K562 (cell line): ENCODE measurements around the gene ASIC3. TPM values are rescaled to one million over a fixed set of nuclear protein-coding genes. Genes with fewer than 3 reads are reported as not detected.

ENCODE experiments used
- ASH1L ChIP-seq: fragments of 450-650 bp; IDR thresholded peaks from 2 replicates; pipeline ENCODE4 v1.6.1; 2018; ENCODE audit warnings: borderline replicate concordance, mild to moderate bottlenecking, low read depth; ENCODE audit not compliant: partially characterized antibody
- ETS2 ChIP-seq: IDR thresholded peaks from 2 replicates; pipeline ENCODE4 v1.6.1; 2016; ENCODE audit warnings: borderline replicate concordance, missing genetic modification characterization, mild to moderate bottlenecking, moderate library complexity, missing compliant biosample characterization; ENCODE audit not compliant: poor library complexity, severe bottlenecking
- FOXJ2 ChIP-seq: fragments of 200-800 bp; sonication (Bioruptor generic); IDR thresholded peaks from 2 replicates; pipeline ENCODE4 v1.6.1; 2016; ENCODE audit warnings: missing genetic modification characterization, missing compliant biosample characterization
- FOXK1 ChIP-seq: sonication (generic); formaldehyde crosslinking; IDR thresholded peaks from 2 replicates; pipeline ENCODE4 v1.8.0; 2022; ENCODE audit warnings: missing genetic modification reagents, mild to moderate bottlenecking, borderline replicate concordance
- FOXP4 ChIP-seq: sonication (generic); formaldehyde crosslinking; IDR thresholded peaks from 2 replicates; pipeline ENCODE4 v1.8.0; 2022; ENCODE audit warnings: mild to moderate bottlenecking, missing genetic modification reagents, borderline replicate concordance
- GMEB1 ChIP-seq: fragments of 250-450 bp; sonication (Bioruptor Pico); IDR thresholded peaks from 2 replicates; pipeline ENCODE4 v1.4.0; 2020; ENCODE audit warnings: mild to moderate bottlenecking
- MXI1 ChIP-seq: IDR thresholded peaks from 2 replicates; pipeline ENCODE4 v1.6.1; 2011; ENCODE audit warnings: low read depth, mild to moderate bottlenecking, improper control_type of control experiment, low read length
- RBM22 ChIP-seq: fragments of 200-400 bp; formaldehyde crosslinking; IDR thresholded peaks from 2 replicates; pipeline ENCODE4 v1.6.1; 2018; ENCODE audit warnings: low read length, low read depth; ENCODE audit not compliant: poor library complexity, severe bottlenecking
- RBM25 ChIP-seq: fragments of 200-400 bp; formaldehyde crosslinking; IDR thresholded peaks from 2 replicates; pipeline ENCODE4 v1.6.1; 2018; ENCODE audit warnings: low read length, low read depth, moderate library complexity; ENCODE audit not compliant: severe bottlenecking
- SMARCB1 ChIP-seq: IDR thresholded peaks from 2 replicates; pipeline ENCODE4 v1.6.1; 2011; ENCODE audit warnings: improper control_type of control experiment, low read depth; ENCODE audit not compliant: insufficient read length
- SNRNP70 ChIP-seq: fragments of 200-400 bp; formaldehyde crosslinking; optimal IDR thresholded peaks from 2 replicates; pipeline ENCODE3; 2017; ENCODE audit warnings: low read depth, low read length
- SOX6 ChIP-seq: fragments of 450-650 bp; IDR thresholded peaks from 2 replicates; pipeline ENCODE4 v1.6.1; 2014; ENCODE audit warnings: mild to moderate bottlenecking
- THAP12 ChIP-seq: fragments of 250-450 bp; sonication (Bioruptor Pico); IDR thresholded peaks from 2 replicates; pipeline ENCODE4 v1.9.0; 2021; ENCODE audit warnings: mild to moderate bottlenecking, inconsistent platforms
- ZBTB7A ChIP-seq: IDR thresholded peaks from 2 replicates; pipeline ENCODE4 v1.6.1; 2011; ENCODE audit warnings: low read depth, mild to moderate bottlenecking, low read length, moderate library complexity, borderline replicate concordance; ENCODE audit not compliant: control insufficient read depth
- ZBTB8A ChIP-seq: fragments of 450-650 bp; IDR thresholded peaks from 2 replicates; pipeline ENCODE4 v1.6.1; 2018; ENCODE audit warnings: mild to moderate bottlenecking, moderate library complexity; ENCODE audit not compliant: partially characterized antibody
- ZHX1 ChIP-seq: fragments of 150-350 bp; conservative IDR thresholded peaks from 2 replicates; pipeline ENCODE4 v1.6.1; 2014; ENCODE audit warnings: low read length
- ZNF644 ChIP-seq: fragments of 200-800 bp; sonication (Bioruptor generic); IDR thresholded peaks from 2 replicates; pipeline ENCODE4 v1.6.1; 2016; ENCODE audit warnings: low read depth, missing genetic modification characterization, missing compliant biosample characterization
- polyA plus RNA-seq, 8 experiments: library from polyadenylated mRNA; depleted of rRNA in 4 of 8; stranded (reverse) in 5 of 8; unstranded in 3 of 8; fragments of >200 nt; fragmentation: Nextera tagmentation in 2 of 8; fragmentation: Illumina TruSeq in 1 of 8; extraction: Ambion mirVana in 2 of 8; extraction: Trizol in 1 of 8; gene quantifications; 2 replicates each; pipeline versions ENCODE4 v1.2.1 to v1.2.3, GENCODE V29; 2011 to 2014; ENCODE audit warnings: inconsistent platforms in 1 of 8, missing spikeins in 1 of 8
- total RNA-seq, 7 experiments: library from RNA; depleted of rRNA in 6 of 7; stranded (reverse); fragments of >200 nt in 6 of 7; fragmentation: Illumina TruSeq in 2 of 7; extraction: Trizol in 2 of 7; gene quantifications; 2 replicates each; pipeline versions ENCODE4 v1.2.1 to v1.2.3, GENCODE V29; 2011 to 2021; ENCODE audit warnings: low replicate concordance in 1 of 7

ASIC3 gene
- total and polyA plus RNA-seq, 9 of the 15 experiments (the other 6 are each of a cell fraction or from before 2014, with no cell fraction given): 0.11 to 5.0 (median 0.87) TPM

GRCh38 chr7:151028131-151028947, 20.0 kb upstream of the ASIC3 start, which contains the start of gene ABCB8 (continued):
- TF ChIP-seq SMARCB1 (no peak), FOXK1 (CRISPR knock-in tag) (peak; percentile 87), RBM22 (peak; percentile 21), ETS2 (tag) (no peak), MXI1 (peak; percentile 93), ZBTB7A (peak; percentile 99), RBM25 (peak; percentile 98), SNRNP70 (no peak), GMEB1 (CRISPR knock-in tag) (peak; percentile 39), ASH1L (peak; percentile 99), ZNF644 (peak; percentile 72; the same call in 1 of the 2 replicates), SOX6 (peak; percentile 63; the same call in 1 of the 2 replicates), THAP12 (peak; percentile 50; the same call in 1 of the 2 replicates), FOXJ2 (peak; percentile 94), ZBTB8A (no peak), FOXP4 (CRISPR knock-in tag) (0 out of 2 replicates have a peak, but pooled peaks have one; percentile 78), ZHX1 (no peak; the same call in 1 of the 2 replicates)
